ENCODE data around the gene DYNC1I2.

Gene DYNC1I2
- total RNA-seq = 22.1 to 47.5 reads per million in 2 donors

DNA sequence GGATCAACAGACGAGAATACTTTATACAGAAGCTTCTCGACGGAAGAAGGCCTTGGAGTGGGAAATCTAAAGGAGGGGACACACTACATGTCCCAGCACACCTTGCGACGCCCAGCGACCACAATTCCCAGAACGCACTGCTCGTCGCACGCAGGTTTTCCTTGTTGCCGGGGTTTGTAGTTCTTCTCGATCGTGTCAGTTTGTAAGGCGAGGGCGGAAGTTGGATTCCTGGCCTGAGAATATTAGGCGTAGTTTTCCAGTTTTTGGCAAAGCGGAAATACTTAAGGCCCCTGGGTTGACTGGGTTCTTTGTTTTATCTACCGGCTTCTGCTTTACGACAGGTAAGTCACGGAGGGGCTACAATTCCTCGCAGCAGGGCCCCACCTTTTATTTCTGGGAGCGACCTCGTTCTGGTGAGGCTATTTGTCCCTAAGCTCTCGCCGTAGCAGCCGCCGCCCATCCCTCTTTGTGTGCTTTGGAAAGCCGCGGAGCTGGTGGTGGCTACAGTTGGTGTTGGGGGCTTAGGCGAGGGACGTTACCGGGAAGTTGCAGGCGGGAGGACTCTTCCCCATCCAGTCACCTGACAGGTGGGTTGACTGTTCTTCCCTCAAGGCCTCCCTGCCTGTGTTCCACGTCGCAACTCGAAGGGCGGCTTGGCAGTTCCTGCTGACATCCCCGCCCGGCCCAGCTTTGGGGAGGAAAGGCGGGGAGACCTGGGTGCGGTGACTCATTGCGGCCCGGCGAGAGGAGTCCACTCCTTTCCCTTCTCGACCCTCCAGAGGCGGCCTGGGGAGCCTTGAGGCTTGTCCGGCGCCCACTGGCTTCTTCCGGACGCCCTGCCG, at the start of gene DYNC1I2:
TSS of gene DYNC1I2 (plus strand) at position 183 of the 842 bp plus-strand sequence. CDS start 2,687 bp downstream, outside the sequence.
- DNase-seq = peak; percentile 33 to 91 (median 64)

DNA sequence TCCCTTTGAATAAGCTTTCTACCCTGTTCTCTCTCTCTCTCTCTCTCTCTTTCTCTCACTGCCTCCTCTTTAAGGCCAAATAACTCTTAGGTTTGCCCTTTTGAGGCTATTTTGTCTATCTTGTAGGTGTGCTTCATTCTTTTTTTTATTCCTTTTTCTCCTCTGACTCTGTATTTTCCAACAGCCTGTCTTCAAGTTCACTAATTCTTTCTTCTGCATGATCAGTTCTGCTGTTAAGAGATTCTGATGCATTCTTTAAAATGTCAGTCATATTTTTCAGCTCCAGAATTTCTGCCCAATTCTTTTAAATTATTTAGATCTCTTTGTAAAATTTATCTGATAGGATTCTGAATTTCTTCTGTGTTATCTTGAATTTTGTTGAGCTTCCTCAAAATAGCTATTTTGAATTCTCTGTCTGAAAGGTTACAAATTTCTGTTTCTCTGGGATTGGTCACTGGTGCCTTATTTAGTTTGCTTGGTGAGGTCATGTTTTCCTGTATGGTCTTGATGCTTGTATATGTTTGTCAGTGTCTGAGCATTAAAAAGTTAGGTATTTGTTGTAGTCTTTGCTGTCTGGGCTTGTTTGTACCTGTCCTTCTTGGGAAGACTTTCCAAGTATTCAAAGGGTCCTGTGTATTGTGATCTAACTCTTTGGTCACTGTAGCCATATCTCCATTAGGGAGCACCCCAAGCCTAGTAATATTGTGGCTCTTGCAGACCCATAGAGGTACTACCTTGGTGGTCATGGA, 35.4 kb upstream of the DYNC1I2 start:
- no peak for DNase-seq

GRCh38 chr2:171652416-171652785, 34.9 kb upstream of the DYNC1I2 start:
- no peak for DNase-seq

DNA sequence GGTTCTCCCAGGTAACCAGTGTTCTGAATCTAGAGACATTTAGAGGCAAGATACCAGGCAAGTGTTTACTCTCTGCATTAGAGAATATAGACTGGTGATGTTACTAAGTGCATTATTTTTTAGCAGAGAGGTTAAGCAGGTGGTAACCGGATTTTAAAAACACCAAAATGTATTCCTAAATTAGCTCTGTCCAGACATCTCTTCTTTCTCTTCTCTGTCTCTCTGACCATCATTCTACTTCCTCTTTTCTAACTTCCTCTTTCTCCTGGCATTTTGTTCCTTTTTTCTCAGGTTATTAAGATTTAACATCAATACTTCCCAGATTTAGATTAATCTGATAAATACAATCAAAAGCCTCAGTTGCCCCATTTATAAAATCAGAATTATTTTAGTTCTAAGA, 31.7 kb upstream of the DYNC1I2 start:
- no peak for DNase-seq

GRCh38 chr2:171667041-171667440, 20.2 kb upstream of the DYNC1I2 start:
- no peak for DNase-seq

GRCh38 chr2:171668183-171668582, 19.1 kb upstream of the DYNC1I2 start:
- DNase-seq = no peak

DNA sequence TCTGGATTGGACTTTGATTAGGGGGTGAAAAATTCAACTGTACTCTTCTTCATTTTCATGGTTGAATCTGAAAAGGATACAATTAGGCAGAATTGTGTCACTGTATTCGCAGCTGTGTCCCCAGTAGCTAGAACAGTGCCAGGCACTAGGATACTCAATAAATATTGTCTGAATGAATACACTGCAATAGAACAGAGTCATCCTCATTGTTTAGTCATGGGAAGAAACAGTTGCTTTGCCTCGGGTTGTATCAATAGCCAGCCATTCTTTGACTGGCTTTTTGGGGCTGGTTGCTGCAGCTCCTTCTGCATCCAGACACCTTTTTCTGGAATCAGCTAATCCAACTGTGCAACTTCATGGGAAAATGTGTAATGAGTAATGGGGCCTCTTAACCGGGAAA, 18.1 kb upstream of the DYNC1I2 start:
- no peak for DNase-seq

DNA sequence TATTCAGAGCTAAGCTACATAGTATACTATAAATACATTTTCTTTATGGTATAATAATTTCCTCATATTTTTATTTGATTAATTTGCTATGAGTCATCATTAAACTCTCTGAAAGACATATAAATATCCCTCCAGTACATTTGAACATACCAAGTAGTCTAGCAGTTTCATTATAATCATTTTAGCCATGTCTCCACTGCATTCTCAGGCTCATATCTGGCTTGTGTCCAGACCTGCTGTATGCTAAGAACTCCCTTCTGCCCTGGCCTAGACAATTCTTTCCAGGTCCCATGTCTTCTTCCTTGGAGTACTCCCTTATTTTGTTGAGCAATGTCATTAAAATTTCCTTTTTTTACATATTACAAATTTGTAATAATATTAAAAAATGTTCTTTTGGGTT, 16.6 kb upstream of the DYNC1I2 start:
- DNase-seq = no peak

DNA sequence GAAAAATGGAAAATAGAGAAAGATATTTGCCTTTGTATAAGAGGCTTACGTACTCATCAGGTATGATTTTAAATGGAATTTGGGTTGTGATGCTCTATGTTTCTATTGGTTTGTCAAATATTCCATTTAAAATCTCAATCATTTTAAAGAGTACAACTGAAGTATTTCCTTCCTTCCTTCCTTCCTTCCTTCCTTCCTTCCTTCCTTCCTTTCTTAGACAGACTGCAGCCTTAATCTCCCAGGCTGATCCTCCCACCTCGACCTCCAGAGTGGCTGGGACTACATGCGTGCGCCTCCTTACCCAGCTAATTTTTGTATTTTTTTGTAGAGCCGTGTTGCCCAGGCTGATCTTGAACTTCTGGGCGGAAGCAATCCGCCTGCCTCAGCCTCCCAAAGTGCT, 15.4 kb upstream of the DYNC1I2 start:
- DNase-seq = no peak

DNA sequence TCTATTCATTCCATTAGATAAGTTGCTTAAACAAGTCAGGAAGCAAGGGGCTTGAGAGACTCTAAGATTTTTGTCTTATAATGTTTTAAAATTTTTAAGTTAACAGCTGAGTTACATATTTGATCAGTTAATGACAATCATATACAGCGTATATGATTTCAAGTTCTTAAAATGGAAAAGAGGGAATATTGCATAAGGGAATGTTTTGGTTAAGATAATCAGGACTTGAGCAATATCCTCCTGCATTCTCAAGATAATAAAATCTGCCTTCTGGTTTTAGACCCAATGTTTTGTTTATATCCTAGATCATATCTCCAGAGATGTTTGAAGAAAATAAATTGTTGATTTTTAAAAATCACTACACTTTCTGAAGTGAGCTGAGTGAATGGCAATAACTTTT, 13.4 kb upstream of the DYNC1I2 start:
- DNase-seq = no peak

GRCh38 chr2:171675810-171676345, 11.4 kb upstream of the DYNC1I2 start:
- no peak for DNase-seq

- DNase-seq = no peak
Observed at GRCh38 chr2:171678619-171679018, 8.7 kb upstream of the DYNC1I2 start.

- no peak for DNase-seq
Observed at GRCh38 chr2:171688129-171688465, 828 bp downstream of the DYNC1I2 start.

GRCh38 chr2:171692331-171692730, 5.1 kb downstream of the DYNC1I2 start:
- DNase-seq = no peak

DNA sequence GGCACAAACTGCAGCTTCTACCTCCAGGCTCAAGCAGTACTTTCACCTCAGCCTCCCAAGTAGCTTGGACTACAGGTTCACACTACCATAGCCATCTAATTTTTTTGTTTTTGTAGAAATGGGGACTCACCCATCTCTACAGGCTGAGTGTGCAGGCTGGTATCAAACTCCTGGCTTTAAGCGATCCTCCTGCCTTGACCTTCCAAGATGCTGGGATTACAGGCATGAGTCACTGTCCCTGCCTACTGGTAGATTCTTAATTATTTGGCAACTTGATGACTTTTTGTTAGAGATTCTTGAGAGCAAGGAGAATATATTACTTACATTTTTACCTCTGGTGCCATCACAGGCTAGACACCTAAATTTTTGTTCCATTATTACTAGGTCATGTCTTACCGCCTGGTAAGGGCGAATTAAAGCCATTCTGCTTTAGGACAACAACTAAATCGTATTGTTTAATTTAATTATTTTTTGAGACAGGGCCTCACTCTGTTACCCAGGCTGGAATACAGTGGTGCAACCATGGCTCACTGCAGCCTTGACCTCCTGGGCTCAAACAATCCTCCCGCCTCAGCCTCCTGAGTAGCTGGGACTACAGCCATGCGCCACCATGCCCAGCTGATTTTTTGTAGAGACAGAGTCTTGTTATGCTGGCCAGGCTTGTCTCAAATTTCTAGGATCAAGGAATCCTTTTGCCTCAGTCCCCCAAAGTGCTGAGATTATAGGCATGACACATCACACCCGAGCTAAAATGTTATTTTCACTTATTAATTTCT, 15.7 kb downstream of the DYNC1I2 start:
- DNase-seq = no peak

- DNase-seq = peak in 2 of 5 experiments; percentile 5 to 45
Observed at GRCh38 chr2:171703574-171704347, 16.5 kb downstream of the DYNC1I2 start.

DNA sequence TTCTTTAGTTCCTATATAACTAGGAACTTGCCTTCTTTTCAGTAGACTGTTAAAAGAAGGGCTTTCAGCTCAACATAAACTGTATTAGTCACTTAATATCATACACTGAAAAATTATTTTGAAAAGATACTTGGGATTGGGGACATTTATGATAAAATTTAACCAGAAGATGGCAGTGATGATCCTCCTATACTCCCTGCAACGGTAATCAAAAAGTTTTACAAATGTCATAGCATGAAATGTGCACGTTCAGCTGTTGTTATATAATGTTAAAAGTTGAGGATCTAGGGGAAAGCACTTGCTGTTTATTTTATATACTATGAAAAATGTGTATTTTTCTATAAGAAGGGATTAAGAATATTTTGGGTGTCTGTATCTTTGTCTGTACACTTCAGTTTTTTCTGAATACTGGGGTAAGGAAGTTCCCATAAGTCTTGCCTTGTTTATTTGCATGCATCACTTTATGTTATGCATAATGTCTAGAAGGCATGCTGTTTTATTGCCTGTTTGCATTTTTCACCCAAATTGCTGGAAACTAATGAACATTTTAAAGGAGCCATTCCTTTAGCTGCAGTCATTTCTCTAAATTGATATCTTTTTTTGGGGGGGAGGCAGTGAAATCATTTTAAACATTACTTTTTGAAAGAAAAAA, 19.0 kb downstream of the DYNC1I2 start:
- peak in 1 of 5 experiments; percentile 32 for DNase-seq

GRCh38 chr2:171707752-171708151, 20.5 kb downstream of the DYNC1I2 start:
- no peak for DNase-seq

DNA sequence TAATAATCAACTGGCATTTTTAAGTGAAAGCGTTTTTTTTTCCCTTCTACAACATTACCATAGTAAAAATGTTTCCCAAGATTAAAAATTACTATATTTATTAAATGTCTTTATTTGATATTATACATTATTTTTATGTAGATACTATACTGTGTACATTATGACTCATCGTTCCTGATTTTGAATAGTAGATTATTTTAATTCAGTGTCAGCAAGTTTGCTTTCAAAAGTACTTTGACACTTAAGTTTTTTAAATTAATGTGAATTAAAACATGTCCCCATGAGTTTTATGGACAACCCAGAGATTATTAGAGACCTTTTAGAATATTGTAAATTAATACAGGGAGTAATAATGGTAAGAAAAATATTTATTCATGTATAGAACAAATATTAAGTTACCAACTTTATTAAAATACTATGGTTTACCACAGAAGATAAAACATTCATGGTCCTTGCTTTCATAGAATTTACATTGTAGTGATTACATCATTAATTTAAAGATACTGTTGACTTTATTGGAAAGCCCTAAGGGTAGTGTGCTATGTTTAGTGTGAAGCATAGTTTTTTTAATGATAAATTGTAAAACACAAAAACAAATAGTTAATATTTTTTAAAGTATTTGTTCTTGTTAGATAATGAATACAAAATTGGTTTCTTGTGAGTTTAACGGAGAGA, 21.9 kb downstream of the DYNC1I2 start:
- no peak for DNase-seq

DNA sequence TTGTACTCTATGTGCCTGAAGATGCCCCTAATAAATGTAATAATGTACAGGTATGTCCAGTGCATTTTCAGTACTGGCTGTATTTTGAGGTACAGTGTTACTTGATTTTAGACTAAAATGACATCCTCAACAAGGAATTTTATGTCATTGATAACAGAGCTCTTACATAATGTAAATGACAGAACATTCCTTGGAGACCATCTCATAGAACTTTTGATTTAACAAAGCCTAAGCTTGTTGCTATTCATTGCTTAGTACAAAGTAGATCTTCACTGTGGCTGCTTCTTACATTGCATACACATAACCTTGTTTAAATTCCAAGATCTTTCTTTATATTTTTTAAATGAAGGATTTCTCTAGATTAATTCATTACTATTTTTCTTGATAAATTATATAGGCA, 24.1 kb downstream of the DYNC1I2 start:
- no peak for DNase-seq

DNA sequence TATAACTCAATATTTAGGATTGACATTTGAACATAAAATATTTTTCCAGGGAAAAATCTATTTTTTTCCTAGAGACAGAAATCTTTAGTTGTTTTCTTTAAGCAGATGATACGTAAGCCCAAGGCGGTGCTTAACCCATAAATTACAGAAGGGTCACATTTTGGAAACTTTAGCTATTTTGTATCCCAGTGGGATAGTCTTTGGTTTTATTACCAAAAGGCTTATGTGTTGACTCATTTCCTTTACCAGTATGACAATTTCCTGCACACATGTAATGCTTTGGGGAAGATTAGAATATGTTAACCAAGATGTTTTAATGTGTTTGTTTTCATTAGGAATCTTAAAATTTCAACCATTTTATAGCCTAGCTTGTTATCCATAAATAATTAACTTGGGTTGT, 24.8 kb downstream of the DYNC1I2 start:
- no peak for DNase-seq

Measured in T-helper 2 cell (primary cell).